Measurements from ENCODE around the gene PRKN.

GRCh38 chr6:162649271-162649670, 78.3 kb downstream of the PRKN start:
- TF ChIP-seq CTCF (IDR thresholded peaks at IDR 0.05) (no peak), POLR2A (IDR thresholded peaks at IDR 0.05) (no peak), EP300 (IDR thresholded peaks at IDR 0.05) (no peak)
